Stimulated activated CD4-positive, alpha-beta T cell treated with anti-CD3 and anti-CD28 coated beads, TNF-alpha, amount 100 ng/mL, for 48 hours (primary cell): Measurements from ENCODE around the gene GTF2F2.
"Not testable (repeated sequence)": the region's sequence is repeated elsewhere in the genome, so short reads cannot be mapped to it uniquely, and the experiment has no call there.

Source experiments
- DNase-seq, 3 donors: peaks; one replicate each; pipeline ENCODE4 v3.0.0-alpha.2; 2020; ENCODE audit warnings: low read depth in 3 of 3

Gene GTF2F2

GRCh38 chr13:45215392-45216077, 95.2 kb downstream of the GTF2F2 start:
- DNase-seq = no peak

DNA sequence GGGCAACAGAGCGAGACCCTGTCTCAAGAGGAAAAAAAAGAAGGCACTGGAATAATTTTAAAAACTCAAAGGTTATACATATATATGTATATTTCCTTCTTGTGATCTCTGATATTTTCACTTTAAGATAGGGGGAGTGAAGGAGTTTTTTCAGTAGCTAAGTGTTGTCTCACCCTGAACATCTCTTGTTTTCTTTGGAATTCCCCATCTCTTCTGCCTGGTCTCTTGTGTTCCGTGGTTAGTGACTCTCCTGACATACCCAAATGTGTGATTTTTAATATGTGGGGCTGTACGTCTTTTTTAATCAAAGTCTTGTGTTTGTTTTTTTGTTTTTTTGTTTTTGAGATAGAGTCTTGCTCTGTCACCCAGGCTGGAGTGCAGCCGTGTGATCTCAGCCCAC, 95.9 kb downstream of the GTF2F2 start:
- no peak for DNase-seq

GRCh38 chr13:45218689-45219088, 98.4 kb downstream of the GTF2F2 start:
- DNase-seq = no peak

GRCh38 chr13:45219123-45219891, 99.0 kb downstream of the GTF2F2 start:
- no peak for DNase-seq

- DNase-seq = no peak
Measured at GRCh38 chr13:45219938-45220375, 99.6 kb downstream of the GTF2F2 start.

DNA sequence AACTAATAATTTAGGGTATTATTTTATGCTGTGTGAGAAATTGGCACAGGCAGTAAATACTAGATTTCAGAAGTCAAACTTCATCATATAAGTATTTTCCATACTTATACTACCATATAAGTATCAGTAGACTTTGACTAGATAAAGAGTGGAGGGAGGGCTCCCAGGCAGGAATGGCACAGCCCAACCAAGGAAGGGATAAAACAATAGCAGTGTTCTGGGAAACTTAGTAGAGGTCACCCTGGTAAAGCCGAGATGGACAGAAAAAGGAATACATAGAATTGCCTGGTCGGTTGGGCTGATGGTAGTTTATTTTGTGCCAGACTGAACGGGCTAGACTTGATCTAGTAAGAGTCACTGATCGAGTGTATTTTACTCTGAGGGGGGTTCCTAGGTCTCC, 100.1 kb downstream of the GTF2F2 start:
- DNase-seq = no peak

DNA sequence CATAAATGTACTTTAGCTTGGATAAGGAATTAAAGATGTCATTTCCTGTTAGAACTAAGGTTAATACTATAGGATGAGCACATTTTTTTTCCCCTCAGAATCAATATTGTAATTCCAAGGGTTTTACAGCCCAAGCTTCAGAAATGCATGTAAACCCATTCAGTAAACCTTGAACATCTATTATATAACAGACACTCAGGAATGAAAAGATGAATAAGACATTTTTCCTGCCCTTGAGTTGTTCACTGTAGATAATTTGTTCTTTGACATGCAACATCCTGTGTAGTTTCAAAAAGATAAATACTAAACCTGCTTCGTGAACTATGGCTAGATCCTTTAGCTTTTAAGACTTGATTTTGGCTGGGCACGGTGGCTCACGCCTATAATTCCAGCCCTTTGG, 102.2 kb downstream of the GTF2F2 start:
- no peak for DNase-seq

DNA sequence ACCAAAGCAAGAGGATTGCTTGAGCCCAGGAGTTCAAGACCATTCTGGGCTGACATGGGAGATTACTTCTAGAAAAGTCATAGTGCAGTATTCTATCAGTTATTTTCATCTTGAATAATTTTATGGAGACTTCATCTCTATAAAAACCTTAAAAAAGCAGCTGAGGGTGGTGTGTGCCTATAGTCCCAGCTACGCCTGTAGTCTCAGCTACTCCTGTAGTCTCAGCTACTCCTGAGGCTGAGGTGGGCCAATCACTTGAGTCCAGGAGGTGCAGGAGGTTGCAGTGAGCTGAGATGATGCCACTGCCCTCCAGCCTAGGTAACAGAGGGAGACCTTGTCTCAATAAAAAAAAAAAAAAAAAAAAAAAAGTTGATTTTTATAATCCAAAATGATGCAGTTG, 102.6 kb downstream of the GTF2F2 start:
- no peak for DNase-seq

- no peak for DNase-seq
Measured at GRCh38 chr13:45224176-45224575, 103.9 kb downstream of the GTF2F2 start.

DNA sequence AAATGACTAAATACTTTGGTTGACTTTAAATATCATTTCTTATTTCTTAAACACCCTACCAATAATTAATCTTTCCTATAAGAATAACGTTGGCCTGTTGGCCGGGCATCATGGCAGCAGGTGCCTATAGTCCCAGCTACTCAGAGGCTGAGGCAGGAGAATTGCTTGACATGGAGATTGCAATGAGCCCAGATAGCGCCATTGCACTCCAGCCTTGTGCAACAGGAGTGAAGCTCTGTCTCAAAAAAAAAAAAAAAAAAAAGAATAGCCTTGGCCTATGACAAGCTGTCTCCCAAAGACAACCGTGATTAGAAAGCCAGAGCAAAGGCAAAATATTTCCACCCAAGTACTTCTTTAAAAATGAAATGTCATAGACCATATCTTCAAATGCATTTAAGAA, 105.1 kb downstream of the GTF2F2 start:
- DNase-seq = no peak

DNA sequence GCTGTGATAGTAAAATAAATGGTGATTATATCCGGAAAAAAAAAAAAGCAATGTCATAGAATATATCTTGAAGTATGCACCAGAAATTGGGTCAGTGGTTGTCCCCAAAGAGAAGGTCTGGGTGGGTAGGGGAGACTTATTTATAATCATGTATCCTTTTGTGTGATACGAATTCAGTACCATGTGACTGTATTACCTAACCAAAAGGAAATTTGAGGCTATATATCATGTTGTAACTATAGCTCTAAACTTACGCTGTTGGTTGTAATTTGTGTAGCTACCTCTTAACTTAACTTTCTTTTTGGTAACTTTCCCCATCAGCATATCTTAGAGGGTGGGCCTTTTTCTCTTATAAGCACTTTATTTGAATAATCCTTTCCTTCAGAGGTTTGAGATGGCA, 105.7 kb downstream of the GTF2F2 start:
- no peak for DNase-seq

- no peak for DNase-seq
Measured at GRCh38 chr13:45228002-45228401, 107.7 kb downstream of the GTF2F2 start.

GRCh38 chr13:45229172-45229571, 108.9 kb downstream of the GTF2F2 start:
- DNase-seq = no peak

- DNase-seq = no peak
Measured at GRCh38 chr13:45231305-45231704, 111.0 kb downstream of the GTF2F2 start.

DNA sequence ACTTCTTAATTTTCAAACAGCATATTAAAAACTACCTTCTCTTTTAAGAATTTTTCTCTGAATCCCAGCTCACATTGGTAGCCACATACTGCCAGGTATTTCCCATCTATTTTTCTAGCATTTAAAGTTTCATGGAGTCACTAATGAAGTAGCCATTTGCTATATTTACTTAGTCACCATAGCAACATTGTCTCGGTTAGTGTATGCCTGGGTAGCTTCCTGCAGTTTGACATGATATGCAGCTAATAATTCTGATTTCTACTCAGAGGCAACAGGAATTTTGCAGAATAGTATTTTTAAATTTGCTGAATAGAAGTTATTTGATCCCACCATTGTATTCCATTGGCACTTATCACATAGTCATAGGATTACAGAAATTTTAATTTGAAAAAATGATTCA, 111.4 kb downstream of the GTF2F2 start:
- no peak for DNase-seq

DNA sequence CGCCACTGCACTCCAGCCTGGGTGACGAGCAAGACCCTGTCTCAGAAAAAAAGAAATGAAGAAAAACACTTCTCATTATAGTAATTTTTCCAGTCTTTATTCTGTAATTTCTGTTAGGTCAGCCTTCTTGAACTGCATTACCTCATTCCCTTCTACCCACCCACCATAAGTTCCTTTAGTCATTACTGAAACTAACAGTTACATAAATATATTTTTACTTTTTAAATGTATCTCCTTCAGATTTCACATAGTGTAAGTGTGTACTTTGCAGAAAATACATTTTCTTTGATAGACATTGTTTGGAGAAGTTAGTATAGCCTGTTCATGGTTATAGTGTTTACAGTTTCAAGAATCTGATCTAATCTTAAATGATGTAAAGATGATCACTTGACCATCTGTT, 112.3 kb downstream of the GTF2F2 start:
- DNase-seq = no peak

GRCh38 chr13:45238945-45239795, 118.9 kb downstream of the GTF2F2 start:
- no peak for DNase-seq

GRCh38 chr13:45240143-45240542, 119.8 kb downstream of the GTF2F2 start:
- DNase-seq = no peak

- DNase-seq = no peak
Measured at GRCh38 chr13:45242070-45242469, 121.8 kb downstream of the GTF2F2 start.

DNA sequence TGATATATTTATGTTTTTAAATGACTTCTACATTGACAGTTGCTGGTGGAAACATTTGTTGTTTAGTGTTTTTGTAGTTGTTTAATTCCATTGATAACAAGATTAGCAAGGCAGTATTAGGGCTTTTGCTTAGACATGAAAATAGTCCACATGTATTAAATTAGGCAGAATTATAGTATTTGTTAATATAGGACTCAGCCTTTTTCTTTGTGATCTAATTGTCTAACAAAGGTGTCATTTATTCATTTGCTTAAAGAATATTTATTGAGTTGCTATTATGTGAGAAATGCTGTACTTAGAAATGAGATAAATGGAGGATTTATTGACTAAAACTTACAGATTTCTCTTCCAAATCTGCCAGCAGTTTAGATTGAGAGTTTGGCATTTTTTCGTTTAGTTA, 122.2 kb downstream of the GTF2F2 start:
- DNase-seq = no peak

DNA sequence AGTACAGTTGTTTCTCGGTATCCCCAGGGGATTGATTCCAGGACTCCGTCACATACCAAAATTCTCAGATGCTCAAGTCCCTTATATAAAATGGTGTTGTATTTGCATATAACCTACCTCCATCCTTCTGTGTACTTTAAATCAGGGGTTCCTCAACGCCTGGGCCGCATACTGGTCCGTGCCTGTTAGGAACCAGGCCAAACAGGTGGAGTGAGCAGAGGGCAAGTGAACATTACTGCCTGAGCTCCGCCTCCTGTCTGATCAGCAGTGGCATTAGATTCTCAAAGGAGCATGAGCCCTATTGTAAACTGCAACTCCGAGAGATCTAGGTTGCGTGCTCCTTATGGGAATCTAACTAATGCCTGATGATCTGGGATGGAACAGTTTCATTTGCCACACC, 122.8 kb downstream of the GTF2F2 start:
- DNase-seq = no peak

DNA sequence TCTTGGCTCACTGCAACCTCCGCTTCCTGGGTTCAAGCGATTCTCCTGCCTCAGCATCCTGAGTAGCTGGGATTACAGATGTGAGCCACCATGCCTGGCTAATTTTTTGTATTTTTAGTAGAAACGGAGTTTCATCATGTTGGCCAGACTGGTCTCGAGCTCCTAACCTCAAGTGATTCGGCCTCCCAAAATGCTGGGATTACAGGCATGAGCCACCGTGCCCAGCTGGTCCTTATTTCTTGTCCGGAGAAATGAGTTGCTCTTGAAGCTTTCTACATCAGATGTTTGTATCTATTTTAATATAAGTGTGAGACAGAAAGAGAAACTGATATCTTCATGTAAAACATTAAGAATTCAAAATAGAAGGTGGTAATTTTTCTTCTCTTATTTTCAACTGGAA, 124.4 kb downstream of the GTF2F2 start:
- DNase-seq = not testable (repeated sequence)

DNA sequence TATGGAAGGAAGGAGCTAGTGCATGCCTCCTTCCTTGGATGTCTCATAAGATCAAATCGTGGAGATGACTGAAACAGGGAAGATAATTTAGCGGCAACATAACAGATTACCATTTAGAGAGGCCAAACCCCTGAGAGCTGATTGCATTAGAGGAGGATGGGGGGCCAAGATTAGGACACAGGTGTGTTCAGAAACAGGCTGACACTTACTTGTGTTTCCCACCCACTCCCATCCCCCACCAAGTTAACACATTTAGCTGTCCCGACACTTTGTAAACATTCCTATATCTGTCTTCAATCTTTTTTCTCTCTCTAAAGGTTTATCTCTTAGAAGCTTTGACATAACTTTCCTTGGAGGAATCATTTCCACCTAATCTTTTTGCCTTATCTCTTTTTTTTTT, 129.4 kb downstream of the GTF2F2 start:
- DNase-seq = no peak
